RWPE1 (cell line): Measurements from ENCODE around the gene MCHR1.

Experiments
- CTCF ChIA-PET: fragments of 350-600 bp; sonication (Branson Sonifier 250); formaldehyde crosslinking; extraction: SDS; loops from one replicate; lab custom pipeline; 2021; lab: Yijun Ruan, JAX
- POLR2A ChIA-PET: fragments of 400-600 bp; formaldehyde crosslinking; extraction: SDS; loops from one replicate; lab custom pipeline; 2020; ENCODE audit warnings: antibody characterized with exemption; ENCODE audit not compliant: low non-redundant PET; lab: Yijun Ruan, JAX
- DNase-seq: peaks from one replicate; pipeline ENCODE4 v3.0.0; 2012; ENCODE audit warnings: low spot score
- H3K27ac ChIP-seq: fragments of 450-650 bp; 2 replicates; pipeline ENCODE4 v1.5.1; 2017
- CTCF ChIP-seq: fragments of 450-650 bp; conservative IDR thresholded peaks from 2 replicates; pipeline ENCODE4 v1.5.1; 2017; ENCODE audit warnings: low read depth, mild to moderate bottlenecking

The MCHR1 gene

GRCh38 chr22:40679249-40679963 lies at the start of gene MCHR1:
TSS of gene MCHR1 (plus strand) at chr22:40679484. CDS start at chr22:40679653, 169 bp downstream.
- CTCF ChIA-PET = no interaction called here
- TF ChIP-seq CTCF = no peak
- no peak within 1 kb of the TSS for H3K27ac ChIP-seq
- POLR2A ChIA-PET = no interaction called here
- no peak for DNase-seq

GRCh38 chr22:40631925-40632324 lies 47.4 kb upstream of the MCHR1 start:
- no peak for DNase-seq
- TF ChIP-seq CTCF = no peak
- H3K27ac ChIP-seq = peak overlapping the region; percentile 22
- ChIA-PET CTCF (interaction anchor here (0.6 kb wide), 1 partner anchor 16 kb away, joined by 3 read pairs; no protein-coding TSS in a partner anchor), POLR2A (no interaction called here)

DNA sequence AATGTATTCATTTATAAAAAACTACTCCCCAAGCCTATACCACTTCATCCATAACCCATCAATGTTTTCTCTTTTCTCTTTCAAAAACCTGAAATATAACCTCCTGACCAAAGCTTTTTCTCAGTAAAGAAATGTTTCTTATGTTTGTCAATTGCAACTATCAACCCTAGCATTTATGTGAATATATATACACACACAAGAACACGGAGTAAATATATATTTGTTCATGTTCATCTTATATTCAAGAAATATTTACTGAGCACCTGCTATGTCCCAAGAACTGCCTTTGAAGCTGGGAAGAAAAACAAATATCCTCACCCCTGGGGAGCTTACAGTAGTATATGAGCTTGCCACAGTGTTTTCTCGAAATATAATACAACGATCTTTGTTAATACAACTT lies 46.2 kb upstream of the MCHR1 start:
- ChIA-PET CTCF (interaction anchor here (1.1 kb wide), 1 partner anchor 171 kb away, joined by 6 read pairs; no protein-coding TSS in a partner anchor), POLR2A (no interaction called here)
- no peak overlapping the region for H3K27ac ChIP-seq
- DNase-seq = no peak
- no peak for TF ChIP-seq CTCF

DNA sequence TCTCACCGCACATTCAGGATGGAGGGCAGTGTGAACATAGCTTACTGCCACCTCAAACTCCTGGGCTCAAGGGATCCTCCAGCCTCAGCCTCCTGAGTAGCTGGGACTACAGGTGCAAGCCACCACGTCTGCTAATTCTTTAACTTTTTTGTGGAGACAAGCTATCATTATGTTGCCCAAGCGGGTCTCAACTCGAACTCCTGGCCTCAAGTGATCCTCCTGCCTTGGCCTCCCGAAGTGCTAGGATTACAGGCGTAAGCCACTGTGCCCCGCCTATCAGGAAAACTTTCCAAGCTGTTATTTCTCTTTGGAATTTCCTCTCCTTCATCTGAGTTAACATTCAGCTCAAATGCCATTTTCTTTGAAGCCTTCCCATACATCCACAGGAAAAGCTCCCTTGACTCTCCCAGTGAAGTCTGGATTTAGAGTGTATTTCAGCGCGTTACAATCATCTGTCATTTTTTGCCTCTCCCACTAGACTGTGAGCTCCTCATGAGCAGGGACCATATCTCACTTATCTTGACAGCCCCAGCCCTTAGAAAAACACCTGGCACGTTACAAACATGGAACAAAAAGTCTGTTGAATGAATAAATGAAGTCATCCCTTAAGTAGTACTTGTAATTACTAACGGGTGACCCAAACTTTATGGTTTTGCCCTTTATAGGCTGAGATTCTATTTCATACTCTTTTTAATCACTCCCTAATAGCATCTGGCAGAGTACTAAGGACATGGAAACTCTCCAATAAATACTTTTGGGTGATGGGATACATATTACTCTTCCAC lies 45.0 kb upstream of the MCHR1 start:
- H3K27ac ChIP-seq = peak overlapping the region; percentile 31; the same call in 1 of the 2 replicates
- CTCF ChIA-PET = interaction anchor here (1.1 kb wide), 1 partner anchor 170 kb away, joined by 6 read pairs; no protein-coding TSS in a partner anchor
- no peak for TF ChIP-seq CTCF
- POLR2A ChIA-PET = no interaction called here
- no peak for DNase-seq

DNA sequence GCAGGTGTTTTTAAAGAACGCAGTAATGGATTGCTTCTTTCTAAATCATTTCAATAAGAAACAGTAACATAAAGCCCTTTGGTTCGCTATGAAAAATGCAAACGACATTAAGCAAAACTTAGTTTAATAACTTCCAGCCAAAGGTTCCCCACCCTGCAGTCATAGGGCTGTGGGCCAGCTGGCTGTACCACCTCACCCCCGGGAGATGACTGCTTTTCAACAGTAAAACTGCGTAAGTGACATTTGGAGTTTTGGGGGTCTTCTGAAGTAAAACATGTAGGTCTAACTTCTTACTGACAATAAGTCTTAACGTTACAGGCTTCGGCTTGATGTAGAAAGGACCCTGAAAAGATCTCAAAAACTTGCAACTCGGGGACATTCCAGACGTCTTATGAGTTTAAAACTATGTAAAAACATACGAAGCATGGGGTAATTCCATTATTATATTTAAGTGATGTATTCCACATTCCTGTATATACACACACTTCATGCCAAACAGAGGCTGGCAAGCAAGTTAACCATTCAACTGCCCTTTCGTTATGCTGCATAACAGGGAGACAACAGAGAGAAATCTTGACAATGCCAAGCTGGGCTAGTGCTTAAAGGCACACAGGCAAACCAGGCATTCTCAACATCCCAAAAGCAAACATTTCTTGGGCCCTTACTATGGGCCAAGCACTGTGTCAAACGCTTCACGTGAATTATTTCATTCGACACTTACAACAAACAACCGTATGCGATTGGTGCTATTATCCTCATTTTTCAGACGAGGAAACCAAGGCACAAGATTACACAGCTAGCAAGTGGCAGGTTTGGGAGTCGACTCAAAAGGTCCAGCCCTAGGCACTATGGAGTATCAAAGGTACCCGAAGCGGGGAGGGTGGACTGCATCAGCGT lies 44.0 kb upstream of the MCHR1 start:
- ChIA-PET POLR2A (no interaction called here), CTCF (no interaction called here)
- TF ChIP-seq CTCF = no peak
- DNase-seq = no peak
- H3K27ac ChIP-seq = peak overlapping the region; percentile 87

DNA sequence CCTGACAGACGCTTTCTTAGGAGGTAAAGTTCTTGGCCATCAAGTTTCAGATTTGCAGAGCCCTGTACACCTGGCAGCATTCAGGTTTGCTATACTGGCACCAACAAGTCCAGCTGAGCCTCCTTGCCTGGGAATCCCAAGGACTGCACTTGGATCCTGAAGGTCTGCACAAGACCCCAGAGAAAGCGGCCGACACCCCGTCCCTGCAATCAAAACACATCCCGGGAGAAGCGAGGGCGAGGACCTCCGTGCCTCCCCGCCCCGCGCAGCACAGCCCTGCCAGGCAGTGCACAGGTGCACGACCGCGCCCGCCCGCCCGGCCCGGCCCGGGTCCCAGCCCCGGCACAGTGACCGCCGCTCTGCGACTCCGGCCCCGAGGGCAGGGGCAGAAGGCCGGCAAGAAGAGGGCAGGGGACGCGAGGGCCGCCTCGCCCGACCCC lies 43.3 kb upstream of the MCHR1 start:
- POLR2A ChIA-PET = no interaction called here

More for the DNA sequence above, 43.3 kb upstream of the MCHR1 start:
- no peak for TF ChIP-seq CTCF
- CTCF ChIA-PET = no interaction called here
- peak overlapping the region; percentile 87 for H3K27ac ChIP-seq
- DNase-seq = no peak
